GM12878 (cell line): ENCODE data around the gene ASS1. TPM values are rescaled to one million over a fixed set of nuclear protein-coding genes. Genes with fewer than 3 reads are reported as not detected.

ENCODE experiments used
- ATAC-seq: fragments of 200-7000 bp; cut with Tn5 transposase; 3 replicates; pipeline ENCODE4 v1.9.1; 2020; ENCODE audit warnings: mild to moderate bottlenecking, moderate library complexity
- BruUV-seq: library from RNA; stranded (reverse); fragments of 400-500 nt; replicated peaks from 2 replicates; lab custom pipeline; 2021; lab: Mats Ljungman, UMichigan
- CTCF ChIA-PET: fragments of 300-600 bp; sonication (Branson Sonifier 250); formaldehyde crosslinking; extraction: SDS; loops from one replicate; lab custom pipeline; 2021; ENCODE audit warnings: inconsistent platforms; lab: Yijun Ruan, JAX
- POLR2A ChIA-PET: fragments of 350-600 bp; formaldehyde crosslinking; extraction: SDS; loops from one replicate; lab custom pipeline; 2021; ENCODE audit warnings: inconsistent platforms; lab: Charles Lee
- RAD21 ChIA-PET: fragments of 300-600 bp; sonication (Branson Sonifier 250); formaldehyde crosslinking; loops from one replicate; lab custom pipeline; 2023; ENCODE audit warnings: antibody characterized with exemption; ENCODE audit not compliant: unreplicated experiment; lab: Charles Lee
- SMC1A ChIA-PET: fragments of 300-600 bp; sonication (Branson Sonifier 250); formaldehyde crosslinking; loops from one replicate; lab custom pipeline; 2023; ENCODE audit not compliant: unreplicated experiment, uncharacterized antibody; lab: Charles Lee
- DNase-seq: peaks from one replicate; pipeline ENCODE4 v3.0.0-alpha.2; 2011; ENCODE audit warnings: low read depth, low spot score
- FAIRE-seq: peaks from 3 replicates; lab custom pipeline; 2011; peaks lifted over from hg19 to GRCh38; lab: Jason Lieb, UNC
- H2AFZ ChIP-seq: 2 replicates; pipeline ENCODE4 v1.6.0; 2011; ENCODE audit warnings: low read depth, low read length, control low read depth; ENCODE audit not compliant: control insufficient read depth
- H3K27ac ChIP-seq: 2 replicates; pipeline ENCODE4 v1.5.1; 2011; ENCODE audit warnings: control low read depth; ENCODE audit not compliant: control insufficient read depth, insufficient read depth
- H3K27me3 ChIP-seq, 2 experiments: replicated peaks in 1 of 2; 2 replicates each; pipeline versions ENCODE4 v1.6.0 to v1.6.1; 2011; ENCODE audit warnings: low read length in 1 of 2; ENCODE audit not compliant: control insufficient read depth in 2 of 2, insufficient read depth in 2 of 2
- H3K36me3 ChIP-seq, 2 experiments: 2 replicates each; pipeline ENCODE4 v1.5.1; 2011; ENCODE audit warnings: low read length in 1 of 2; ENCODE audit not compliant: control insufficient read depth in 2 of 2, insufficient read depth in 2 of 2
- H3K4me1 ChIP-seq: 2 replicates; pipeline ENCODE4 v1.6.1; 2011; ENCODE audit warnings: mild to moderate bottlenecking, low read length, moderate library complexity, mixed read lengths; ENCODE audit not compliant: control insufficient read depth, insufficient read depth
- H3K4me2 ChIP-seq: 2 replicates; pipeline ENCODE4 v1.6.0; 2011; ENCODE audit warnings: control low read depth; ENCODE audit not compliant: control insufficient read depth, insufficient read depth
- H3K4me3 ChIP-seq: fragments of 200-600 bp; sonication (generic); 2 replicates; pipeline ENCODE4 v1.5.1; 2016
- H3K79me2 ChIP-seq: 2 replicates; pipeline ENCODE4 v1.6.0; 2011; ENCODE audit warnings: low read length; ENCODE audit not compliant: control insufficient read depth, insufficient read depth
- H3K9ac ChIP-seq: 2 replicates; pipeline ENCODE4 v1.8.0; 2011; ENCODE audit warnings: low read length, control low read depth, mixed read lengths; ENCODE audit not compliant: control insufficient read depth, insufficient read depth
- H3K9me3 ChIP-seq: replicated peaks from 3 replicates; pipeline ENCODE4 v1.5.1; 2011; ENCODE audit warnings: mild to moderate bottlenecking, low read length; ENCODE audit not compliant: control insufficient read depth, insufficient read depth
- H4K20me1 ChIP-seq: 2 replicates; pipeline ENCODE4 v1.6.0; 2011; ENCODE audit not compliant: control insufficient read depth, insufficient read depth
- ATF3 ChIP-seq: IDR thresholded peaks from 2 replicates; pipeline ENCODE4 v1.6.1; 2011; ENCODE audit warnings: low read depth, mild to moderate bottlenecking, low read length, moderate library complexity, borderline replicate concordance; ENCODE audit errors: extremely low read depth
- FOS ChIP-seq: IDR thresholded peaks from 3 replicates; pipeline ENCODE4 v1.6.1; 2011; ENCODE audit warnings: borderline replicate concordance; ENCODE audit not compliant: insufficient read length; ENCODE audit errors: extremely low read depth
- MXI1 ChIP-seq: fragments of 150-350 bp; IDR thresholded peaks from 2 replicates; pipeline ENCODE4 v1.6.1; 2011; ENCODE audit warnings: low read depth, mild to moderate bottlenecking, inconsistent platforms, low read length, improper control_type of control experiment
- NFXL1 ChIP-seq: fragments of 450-650 bp; IDR thresholded peaks from 2 replicates; pipeline ENCODE4 v1.6.1; 2017; ENCODE audit warnings: antibody characterized with exemption, mild to moderate bottlenecking, borderline replicate concordance
- POLR2AphosphoS5 ChIP-seq: IDR thresholded peaks from 2 replicates; pipeline ENCODE4 v1.6.1; 2011; ENCODE audit warnings: mild to moderate bottlenecking, low read length, inconsistent platforms
- RBBP5 ChIP-seq: fragments of 200-600 bp; sonication (generic); conservative IDR thresholded peaks from 2 replicates; pipeline ENCODE4 v1.6.1; 2016
- RFX5 ChIP-seq: IDR thresholded peaks from 2 replicates; pipeline ENCODE4 v1.6.1; 2011; ENCODE audit warnings: low read depth, low read length, improper control_type of control experiment
- SREBF2 ChIP-seq: IDR thresholded peaks from 2 replicates; pipeline ENCODE4 v1.6.1; 2012; ENCODE audit warnings: mild to moderate bottlenecking, low read length
- USF2 ChIP-seq: IDR thresholded peaks from 2 replicates; pipeline ENCODE4 v1.6.1; 2011; ENCODE audit warnings: low read depth, low read length, improper control_type of control experiment, borderline replicate concordance
- WGBS: methylation state at CpG from one replicate; pipeline ENCODE4 v1.1.6; 2016; ENCODE audit warnings: low lambda C conversion rate; ENCODE audit not compliant: insufficient replicate concordance, insufficient coverage; ENCODE audit errors: missing lambda C conversion rate; 5-methylcytosine and 5-hydroxymethylcytosine counted together
- in situ Hi-C: fragments of 300-500 bp; cut with MboI; formaldehyde crosslinking; loops from 9 replicates; pipeline ENCODE4 v1.14.3; 2018; ENCODE audit warnings: mixed read lengths
- intact Hi-C: fragments of 100-400 bp; cut with micrococcal nuclease; formaldehyde crosslinking; loops from one replicate; pipeline ENCODE4 v1.14.2; 2022; ENCODE audit not compliant: unreplicated experiment
- polyA plus RNA-seq, 11 experiments: library from polyadenylated mRNA; depleted of rRNA in 4 of 11; unstranded in 6 of 11; stranded (reverse) in 5 of 11; fragments of >200 nt; fragmentation: Nextera tagmentation in 4 of 11; fragmentation: Illumina TruSeq in 1 of 11; extraction: Ambion mirVana in 4 of 11; extraction: Trizol in 1 of 11; gene quantifications; 1 replicate in 1 of 11; 2 replicates in 10 of 11; pipeline versions ENCODE4 v1.2.1 to v1.2.3, GENCODE V29; 2011 to 2016; ENCODE audit warnings: inconsistent platforms in 2 of 11, missing spikeins in 2 of 11, low read depth in 1 of 11
- total RNA-seq, 4 experiments: library from RNA; depleted of rRNA in 3 of 4; stranded (reverse); fragments of >200 nt in 3 of 4; fragmentation: Illumina TruSeq in 1 of 4; extraction: Trizol in 1 of 4; gene quantifications; 2 replicates each; pipeline versions ENCODE4 v1.2.1 to v1.2.3, GENCODE V29; 2013 to 2021

The ASS1 gene
- total and polyA plus RNA-seq, 10 of the 15 experiments (the other 5 are each of a cell fraction or from before 2014, with no cell fraction given) = 0.10 to 6.1 (median 0.28) TPM; not detected in 3

- H3K36me3 ChIP-seq = no peaks in the 10 kb centered on the region
- ATAC-seq (no peak), FAIRE-seq (no peak), DNase-seq (no peak)
- intact Hi-C loops (no loop called here), in situ Hi-C loops (no loop called here)
- no peaks in the 10 kb centered on the region for H3K79me2 ChIP-seq
- POLR2A ChIA-PET = no interaction called here
- CTCF ChIA-PET = no interaction called here
- H3K4me3 ChIP-seq = no peak overlapping the region
- 58% methylated on average over 20 of the region's 21 CpGs for WGBS
- peaks cover 0 to 4% of the 10 kb centered on the region in 2 experiments; a peak in 2 of 4 replicates for H3K27me3 ChIP-seq
- H2AFZ ChIP-seq = no peak overlapping the region
- H3K9ac ChIP-seq = no peak overlapping the region
- no peak overlapping the region for H3K4me2 ChIP-seq
- H3K9me3 ChIP-seq = no peaks in the 10 kb centered on the region
- no peak overlapping the region for H3K27ac ChIP-seq
- SMC1A ChIA-PET = no interaction called here
- RAD21 ChIA-PET = no interaction called here
- H3K4me1 ChIP-seq = no peaks in the 10 kb centered on the region
- TF ChIP-seq USF2 (no peak), MXI1 (no peak), NFXL1 (no peak)
- no TSS peak for BruUV-seq
- H4K20me1 ChIP-seq = no peaks in the 10 kb centered on the region
These were observed 39.8 kb downstream of the ASS1 start for GRCh38 chr9:130484362-130485072.

DNA sequence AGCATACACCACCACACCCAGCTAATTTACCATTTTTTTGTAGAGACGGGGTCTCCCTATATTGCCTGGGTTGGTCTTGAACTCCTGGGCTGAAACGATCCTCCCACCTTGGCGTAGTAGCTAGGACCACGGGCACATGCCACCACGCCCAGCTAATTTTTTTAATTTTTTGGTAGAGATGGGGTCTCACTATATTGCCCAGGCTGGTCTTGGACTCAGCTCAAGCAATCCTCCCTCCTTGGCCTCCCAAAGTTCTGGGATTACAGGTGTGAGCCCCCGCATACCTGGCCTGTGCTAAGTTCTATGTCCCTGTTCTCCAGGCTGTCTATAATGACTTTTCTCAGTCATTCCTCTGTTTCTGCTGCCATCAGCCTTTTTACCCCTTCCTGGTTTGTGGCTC lies 41.3 kb downstream of the ASS1 start:
- intact Hi-C loops = no loop called here
- H3K27ac ChIP-seq = no peak overlapping the region
- H3K4me1 ChIP-seq = no peaks in the 10 kb centered on the region
- FAIRE-seq = no peak
- H3K9ac ChIP-seq = no peak overlapping the region
- no peak for TF ChIP-seq ATF3
- TF ChIP-seq FOS = no peak
- no peak for TF ChIP-seq SREBF2
- TF ChIP-seq RBBP5 = no peak
- TF ChIP-seq POLR2AphosphoS5 = no peak
- TF ChIP-seq RFX5 = no peak
- TF ChIP-seq, all 136 proteins: peak for 0
- Histone ChIP-seq H4K20me1 (no peaks in the 10 kb centered on the region), H3K36me3 (no peaks in the 10 kb centered on the region), H2AFZ (no peak overlapping the region), H3K4me3 (no peak overlapping the region), H3K27me3 (peaks cover 0 to 4% of the 10 kb centered on the region in 2 experiments; a peak in 2 of 4 replicates), H3K79me2 (no peaks in the 10 kb centered on the region), H3K9me3 (no peaks in the 10 kb centered on the region), H3K4me2 (no peak overlapping the region)
- CTCF ChIA-PET = no interaction called here
- no peak for DNase-seq
- SMC1A ChIA-PET = no interaction called here
- 35% methylated on average over 6 of the region's 6 CpGs for WGBS
- RAD21 ChIA-PET = no interaction called here
- no TSS peak for BruUV-seq
- ATAC-seq = no peak
- in situ Hi-C loops = no loop called here
- POLR2A ChIA-PET = no interaction called here
